ENCODE results near the gene GPATCH2L.
A peak's percentile ranks its signal among the peaks of the same experiment; 100 is the strongest.

The GPATCH2L gene

GRCh38 chr14:76151398-76152332 lies at the start of gene GPATCH2L:
GPATCH2L (plus strand) TSS chr14:76151922; CDS start chr14:76154364, 2,442 bp downstream.
- DNase-seq: peak; percentile 98

DNA sequence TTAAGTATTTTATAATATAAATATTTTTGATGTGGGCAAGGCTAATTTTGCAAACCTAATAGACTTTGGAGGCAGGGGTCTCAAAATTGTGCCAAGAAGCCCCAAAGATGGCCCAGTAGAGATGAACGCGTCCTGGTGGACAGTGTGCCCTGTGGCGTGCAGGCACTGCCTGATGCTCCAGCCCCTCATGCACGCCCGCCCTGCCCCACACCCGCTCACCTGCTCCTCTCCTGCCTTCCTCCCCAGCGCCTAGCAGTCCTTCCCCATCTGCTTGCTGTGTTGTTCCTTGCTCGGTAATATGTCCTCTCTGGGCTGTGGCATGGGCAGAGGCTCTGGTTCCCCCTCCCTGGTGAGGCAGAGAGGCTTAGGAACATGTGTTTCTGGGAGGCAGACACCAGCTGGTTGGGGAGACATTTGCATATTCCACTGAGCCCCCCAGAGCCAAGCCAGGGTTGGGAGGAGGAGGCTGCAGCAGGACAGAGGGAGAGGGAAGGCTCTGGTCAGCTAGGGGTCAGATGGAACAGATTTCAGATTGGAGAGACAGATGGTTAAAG lies 46.8 kb upstream of the GPATCH2L start:
- DNase-seq: no peak

DNA sequence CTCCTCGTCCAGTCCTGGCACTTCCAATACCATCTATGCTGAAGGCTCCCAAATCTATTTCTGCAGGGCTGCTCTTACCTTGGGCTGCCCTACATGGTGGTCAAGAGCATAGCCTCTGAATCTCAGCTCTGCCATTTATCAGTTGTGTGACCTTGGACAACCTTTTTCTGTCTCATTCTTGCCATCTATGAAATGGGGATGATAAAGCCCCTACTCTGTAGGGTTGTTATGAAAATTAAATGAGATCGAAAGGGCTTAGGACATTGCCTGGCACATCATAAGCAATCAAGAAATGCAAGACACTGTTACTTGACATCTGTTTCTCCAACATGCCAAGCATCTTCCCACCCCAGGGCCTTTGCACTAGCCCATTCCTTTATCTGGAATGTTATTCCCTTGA lies 45.5 kb upstream of the GPATCH2L start:
- DNase-seq: no peak

- no peak for DNase-seq
Measured at GRCh38 chr14:76109087-76109880, 42.4 kb upstream of the GPATCH2L start.

- no peak for DNase-seq
Measured at GRCh38 chr14:76112889-76113624, 38.7 kb upstream of the GPATCH2L start.

GRCh38 chr14:76113691-76114090 lies 38.0 kb upstream of the GPATCH2L start:
- no peak for DNase-seq

DNA sequence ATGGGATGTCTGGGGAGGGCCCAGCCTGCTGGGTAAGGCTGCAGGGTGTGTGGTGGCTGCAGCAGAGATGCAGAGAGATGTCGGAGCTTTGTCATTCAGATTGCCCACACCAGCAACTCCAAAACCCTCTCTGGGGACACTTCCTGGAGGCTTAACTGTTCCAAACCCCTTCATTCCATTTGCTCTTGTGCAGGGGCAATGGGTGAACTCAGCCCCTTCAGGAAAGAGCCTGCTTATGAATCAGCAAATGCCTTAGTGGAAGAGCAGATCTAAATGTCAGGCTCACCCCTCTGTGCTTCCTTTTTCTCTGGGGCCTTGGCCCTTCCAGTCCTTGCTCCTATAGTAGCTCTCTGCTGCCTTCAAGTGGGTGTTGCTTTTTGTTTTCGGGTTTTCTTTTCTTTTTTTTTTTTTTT lies 36.7 kb upstream of the GPATCH2L start:
- DNase-seq: no peak

DNA sequence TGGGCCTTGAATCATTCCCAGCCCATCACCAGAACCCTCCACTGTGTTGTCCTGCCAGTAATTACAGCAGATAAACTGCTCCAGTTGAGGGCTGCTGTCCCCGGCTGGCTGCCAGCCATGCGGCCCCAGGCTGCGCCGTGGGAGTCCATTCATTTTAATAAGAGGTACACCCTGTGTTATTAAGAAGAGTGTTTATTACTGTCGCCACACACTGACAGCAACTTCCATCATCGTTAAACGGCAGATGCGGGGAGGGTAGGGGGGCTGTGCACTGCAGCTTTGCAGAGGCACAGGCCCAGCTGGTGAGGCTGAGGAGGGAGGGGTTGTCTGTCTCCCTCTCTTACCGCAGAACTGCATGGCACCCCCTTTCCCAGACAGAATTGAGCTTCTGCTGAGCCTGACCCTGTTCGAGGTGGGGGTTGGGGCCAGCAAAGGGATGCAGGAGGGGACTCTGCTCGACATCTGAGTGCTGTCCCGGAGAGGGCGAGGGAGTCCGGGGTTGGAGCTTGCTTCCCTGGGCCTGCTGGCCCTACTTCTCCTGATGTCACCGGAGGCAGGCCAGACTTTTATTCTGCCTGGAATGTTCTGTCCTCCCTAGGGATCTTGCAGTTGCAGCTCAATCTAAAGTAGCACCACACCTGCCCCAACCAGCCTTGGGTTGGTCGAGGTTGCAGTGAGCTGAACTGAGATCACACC lies 33.8 kb upstream of the GPATCH2L start:
- DNase-seq: no peak

GRCh38 chr14:76118594-76118993 lies 33.1 kb upstream of the GPATCH2L start:
- no peak for DNase-seq

GRCh38 chr14:76121089-76121748 lies 30.5 kb upstream of the GPATCH2L start:
- no peak for DNase-seq

DNA sequence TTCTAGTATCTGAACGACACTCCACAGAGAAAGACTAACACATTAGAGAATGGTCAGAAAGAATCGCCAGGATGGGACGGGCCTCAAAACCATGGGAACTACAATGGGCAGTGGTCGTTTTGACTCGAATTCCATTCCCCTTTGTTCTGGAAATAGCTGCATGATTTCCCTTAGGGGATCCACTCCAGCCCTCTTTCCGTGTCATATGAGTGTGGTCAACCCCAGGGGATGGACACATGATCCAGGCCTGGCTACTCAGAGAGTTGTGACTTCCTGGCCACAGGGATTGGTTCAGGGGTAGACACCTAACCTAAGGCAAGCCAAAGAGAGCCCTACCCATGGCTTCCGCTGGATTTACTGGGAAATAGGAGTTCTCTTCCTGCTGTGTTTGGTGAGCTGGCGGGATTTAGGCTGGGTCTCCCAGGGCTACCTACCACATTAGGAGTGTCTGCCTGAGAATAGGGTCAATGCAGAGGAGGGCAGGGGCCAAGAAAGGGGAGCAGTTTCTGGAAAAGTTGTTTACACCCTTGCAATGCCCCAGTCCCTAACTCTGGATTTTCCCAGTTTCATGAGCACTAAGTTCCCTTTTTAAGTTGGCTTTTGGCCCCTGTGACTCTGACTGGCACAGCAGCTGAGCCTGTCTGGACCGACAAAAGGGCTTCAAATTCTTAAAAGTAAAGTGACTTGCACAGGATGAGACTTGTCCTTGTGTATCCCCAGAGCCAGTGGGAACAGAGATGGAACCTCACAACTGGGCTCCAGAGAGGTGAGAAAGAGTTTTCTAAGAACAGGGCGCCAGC lies 28.1 kb upstream of the GPATCH2L start:
- no peak for DNase-seq

- no peak for DNase-seq
Measured at GRCh38 chr14:76125511-76125910, 26.2 kb upstream of the GPATCH2L start.

DNA sequence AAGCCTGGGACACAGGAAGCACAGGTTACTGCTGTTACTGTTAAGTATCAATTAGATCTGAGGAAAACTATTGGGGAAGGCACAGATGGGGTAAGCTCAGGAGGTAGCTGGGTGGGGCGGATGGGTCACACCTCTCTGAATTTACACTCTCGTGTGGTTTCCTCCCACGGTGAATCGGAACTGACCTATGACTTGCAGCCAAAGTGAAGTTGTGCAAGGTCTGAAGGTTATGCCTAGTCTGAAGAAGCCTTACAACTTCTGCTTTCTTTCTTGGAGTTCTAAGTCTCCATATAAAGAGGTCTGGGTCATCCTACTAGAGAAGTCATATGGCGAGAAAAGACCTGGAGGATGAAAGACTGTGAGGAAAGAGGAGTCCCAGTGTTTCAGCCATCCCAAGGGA lies 25.6 kb upstream of the GPATCH2L start:
- DNase-seq: no peak

DNA sequence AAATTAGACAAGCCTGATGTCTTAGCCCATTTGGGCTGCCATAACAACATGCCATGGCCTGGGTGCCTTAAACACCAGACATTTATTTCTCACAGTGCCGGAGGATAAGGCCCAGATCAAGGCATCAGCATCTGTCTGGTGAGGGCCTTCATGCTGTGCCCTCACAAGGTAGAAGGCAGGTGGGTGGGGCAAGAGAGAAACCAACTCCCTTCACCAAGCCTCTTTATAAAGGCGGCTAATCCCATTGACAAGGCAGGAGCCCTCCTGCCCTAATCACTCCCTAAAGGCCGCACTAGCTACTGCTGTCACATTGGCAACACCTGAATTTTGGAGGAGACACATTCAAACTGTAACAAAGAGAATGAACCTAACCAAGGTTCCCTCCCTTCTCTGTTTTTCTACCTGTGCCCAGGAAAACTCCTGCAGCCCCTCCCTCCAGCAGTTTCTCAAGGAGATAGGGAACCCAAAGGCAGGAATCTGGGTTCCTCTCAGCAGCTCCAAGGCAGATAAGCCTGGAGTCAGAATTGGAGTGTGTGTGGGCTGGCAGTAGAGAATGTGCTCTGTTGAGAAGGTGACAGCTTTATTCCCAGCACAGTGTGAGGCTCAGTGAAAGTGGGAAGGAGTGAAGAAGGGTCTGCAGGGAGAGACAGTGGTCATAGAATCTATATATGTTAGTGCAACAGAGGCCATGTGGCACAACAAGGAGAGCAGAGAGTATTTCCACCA lies 21.7 kb upstream of the GPATCH2L start:
- no peak for DNase-seq

- DNase-seq: no peak
Measured at GRCh38 chr14:76131071-76131965, 20.4 kb upstream of the GPATCH2L start.

GRCh38 chr14:76133103-76133502 lies 18.6 kb upstream of the GPATCH2L start:
- DNase-seq: no peak

- DNase-seq: no peak
Measured at GRCh38 chr14:76134231-76134630, 17.5 kb upstream of the GPATCH2L start.

- no peak for DNase-seq
Measured at GRCh38 chr14:76135722-76136121, 16.0 kb upstream of the GPATCH2L start.

Data from activated naive CD4-positive, alpha-beta T cell treated with anti-CD3 and anti-CD28 coated beads, Interleukin-2, amount 50 U/mL, for 16 hours (primary cell).